Measurements from ENCODE around the gene RXFP3. TPM values are rescaled to one million over a fixed set of nuclear protein-coding genes. Genes with fewer than 3 reads are reported as not detected.

Gene RXFP3
- total RNA-seq, 1 experiment from 2014 or later, result not detected

- no peaks in the 10 kb centered on the region for H3K27me3 ChIP-seq (ENCODE audit: control insufficient read depth, insufficient read depth, low read length)
- H3K36me3 ChIP-seq (replicated peaks; ENCODE audit: control insufficient read depth, insufficient read depth, low read length), result no peaks in the 10 kb centered on the region
- DNase-seq, result no peak
- H3K4me3 ChIP-seq (ENCODE audit: insufficient read depth, low read depth, low read length), result no peak overlapping the region
These were observed 15.2 kb upstream of the RXFP3 start for GRCh38 chr5:33921002-33921401.

- Histone ChIP-seq H3K27me3 (ENCODE audit: control insufficient read depth, insufficient read depth, low read length) (no peaks in the 10 kb centered on the region), H3K4me3 (ENCODE audit: insufficient read depth, low read depth, low read length) (no peak overlapping the region), H3K36me3 (replicated peaks; ENCODE audit: control insufficient read depth, insufficient read depth, low read length) (no peaks in the 10 kb centered on the region)
- no peak for DNase-seq
These were observed 10.9 kb upstream of the RXFP3 start for GRCh38 chr5:33925278-33925677.

GRCh38 chr5:33927685-33928084, 8.5 kb upstream of the RXFP3 start:
- no peaks in the 10 kb centered on the region for H3K36me3 ChIP-seq (replicated peaks; ENCODE audit: control insufficient read depth, insufficient read depth, low read length)
- no peak for DNase-seq
- no peak overlapping the region for H3K4me3 ChIP-seq (ENCODE audit: insufficient read depth, low read depth, low read length)
- no peaks in the 10 kb centered on the region for H3K27me3 ChIP-seq (ENCODE audit: control insufficient read depth, insufficient read depth, low read length)

GRCh38 chr5:33928283-33928682, 7.9 kb upstream of the RXFP3 start:
- no peak for DNase-seq
- no peak overlapping the region for H3K4me3 ChIP-seq (ENCODE audit: insufficient read depth, low read depth, low read length)
- H3K36me3 ChIP-seq (replicated peaks; ENCODE audit: control insufficient read depth, insufficient read depth, low read length), result no peaks in the 10 kb centered on the region
- no peaks in the 10 kb centered on the region for H3K27me3 ChIP-seq (ENCODE audit: control insufficient read depth, insufficient read depth, low read length)

- no peak for DNase-seq
- Histone ChIP-seq H3K4me3 (ENCODE audit: insufficient read depth, low read depth, low read length) (no peak overlapping the region), H3K36me3 (replicated peaks; ENCODE audit: control insufficient read depth, insufficient read depth, low read length) (no peaks in the 10 kb centered on the region), H3K27me3 (ENCODE audit: control insufficient read depth, insufficient read depth, low read length) (no peaks in the 10 kb centered on the region)
These were observed 6.1 kb upstream of the RXFP3 start for GRCh38 chr5:33929925-33930690.

GRCh38 chr5:33931136-33931535, 5.0 kb upstream of the RXFP3 start:
- H3K36me3 ChIP-seq (replicated peaks; ENCODE audit: control insufficient read depth, insufficient read depth, low read length), result no peaks in the 10 kb centered on the region
- H3K27me3 ChIP-seq (ENCODE audit: control insufficient read depth, insufficient read depth, low read length), result peaks cover 2% of the 10 kb centered on the region
- no peak overlapping the region for H3K4me3 ChIP-seq (ENCODE audit: insufficient read depth, low read depth, low read length)
- no peak for DNase-seq

- Histone ChIP-seq H3K4me3 (ENCODE audit: insufficient read depth, low read depth, low read length) (no peak overlapping the region), H3K27me3 (ENCODE audit: control insufficient read depth, insufficient read depth, low read length) (peaks cover 17% of the 10 kb centered on the region), H3K36me3 (replicated peaks; ENCODE audit: control insufficient read depth, insufficient read depth, low read length) (no peaks in the 10 kb centered on the region)
- no peak for DNase-seq
These were observed 2.4 kb upstream of the RXFP3 start for GRCh38 chr5:33933723-33934169.

GRCh38 chr5:33934176-33934575, 2.0 kb upstream of the RXFP3 start:
- H3K4me3 ChIP-seq (ENCODE audit: insufficient read depth, low read depth, low read length), result no peak overlapping the region
- peaks cover 17% of the 10 kb centered on the region for H3K27me3 ChIP-seq (ENCODE audit: control insufficient read depth, insufficient read depth, low read length)
- no peaks in the 10 kb centered on the region for H3K36me3 ChIP-seq (replicated peaks; ENCODE audit: control insufficient read depth, insufficient read depth, low read length)
- DNase-seq, result no peak

GRCh38 chr5:33936004-33936380, 194 bp upstream of the RXFP3 start:
- DNase-seq, result peak; percentile 93
- H3K4me3 ChIP-seq (ENCODE audit: insufficient read depth, low read depth, low read length), result peak overlapping the region; percentile 59
- H3K27me3 ChIP-seq (ENCODE audit: control insufficient read depth, insufficient read depth, low read length), result peaks cover 17% of the 10 kb centered on the region
- H3K36me3 ChIP-seq (replicated peaks; ENCODE audit: control insufficient read depth, insufficient read depth, low read length), result no peaks in the 10 kb centered on the region

GRCh38 chr5:33937017-33937706, 976 bp downstream of the RXFP3 start:
- H3K27me3 ChIP-seq (ENCODE audit: control insufficient read depth, insufficient read depth, low read length), result peaks cover 17% of the 10 kb centered on the region
- no peak for DNase-seq
- H3K36me3 ChIP-seq (replicated peaks; ENCODE audit: control insufficient read depth, insufficient read depth, low read length), result no peaks in the 10 kb centered on the region
- H3K4me3 ChIP-seq (ENCODE audit: insufficient read depth, low read depth, low read length), result no peak overlapping the region

GRCh38 chr5:33937707-33938506, 1.7 kb downstream of the RXFP3 start:
- peak; percentile 57 for DNase-seq
- H3K36me3 ChIP-seq (replicated peaks; ENCODE audit: control insufficient read depth, insufficient read depth, low read length), result no peaks in the 10 kb centered on the region
- H3K4me3 ChIP-seq (ENCODE audit: insufficient read depth, low read depth, low read length), result no peak overlapping the region
- peaks cover 17% of the 10 kb centered on the region for H3K27me3 ChIP-seq (ENCODE audit: control insufficient read depth, insufficient read depth, low read length)

GRCh38 chr5:33938507-33938796, 2.3 kb downstream of the RXFP3 start:
- H3K4me3 ChIP-seq (ENCODE audit: insufficient read depth, low read depth, low read length), result no peak overlapping the region
- no peaks in the 10 kb centered on the region for H3K36me3 ChIP-seq (replicated peaks; ENCODE audit: control insufficient read depth, insufficient read depth, low read length)
- DNase-seq, result no peak
- H3K27me3 ChIP-seq (ENCODE audit: control insufficient read depth, insufficient read depth, low read length), result peaks cover 17% of the 10 kb centered on the region

- Histone ChIP-seq H3K4me3 (ENCODE audit: insufficient read depth, low read depth, low read length) (no peak overlapping the region), H3K27me3 (ENCODE audit: control insufficient read depth, insufficient read depth, low read length) (peaks cover 17% of the 10 kb centered on the region), H3K36me3 (replicated peaks; ENCODE audit: control insufficient read depth, insufficient read depth, low read length) (no peaks in the 10 kb centered on the region)
- no peak for DNase-seq
These were observed 2.7 kb downstream of the RXFP3 start for GRCh38 chr5:33938881-33939280.

- Histone ChIP-seq H3K27me3 (ENCODE audit: control insufficient read depth, insufficient read depth, low read length) (peaks cover 17% of the 10 kb centered on the region), H3K36me3 (replicated peaks; ENCODE audit: control insufficient read depth, insufficient read depth, low read length) (no peaks in the 10 kb centered on the region), H3K4me3 (ENCODE audit: insufficient read depth, low read depth, low read length) (no peak overlapping the region)
- no peak for DNase-seq
These were observed 3.5 kb downstream of the RXFP3 start for GRCh38 chr5:33939556-33940262.
